ENCODE measurements around the gene DOLK.
"Not testable (repeated sequence)": the region's sequence is repeated elsewhere in the genome, so short reads cannot be mapped to it uniquely, and the experiment has no call there.

Gene DOLK

GRCh38 chr9:128947527-128948301, at the start of gene DOLK, which contains the start of gene NUP188:
Gene DOLK (minus strand): TSS chr9:128947603. CDS start chr9:128947303, 300 bp downstream.
Gene NUP188 (plus strand): TSS chr9:128947699. CDS start chr9:128947720, 21 bp downstream.
- DNase-seq = peak; percentile 87

- DNase-seq = no peak
Measured at GRCh38 chr9:128995791-128996190, 48.4 kb upstream of the DOLK start.

DNA sequence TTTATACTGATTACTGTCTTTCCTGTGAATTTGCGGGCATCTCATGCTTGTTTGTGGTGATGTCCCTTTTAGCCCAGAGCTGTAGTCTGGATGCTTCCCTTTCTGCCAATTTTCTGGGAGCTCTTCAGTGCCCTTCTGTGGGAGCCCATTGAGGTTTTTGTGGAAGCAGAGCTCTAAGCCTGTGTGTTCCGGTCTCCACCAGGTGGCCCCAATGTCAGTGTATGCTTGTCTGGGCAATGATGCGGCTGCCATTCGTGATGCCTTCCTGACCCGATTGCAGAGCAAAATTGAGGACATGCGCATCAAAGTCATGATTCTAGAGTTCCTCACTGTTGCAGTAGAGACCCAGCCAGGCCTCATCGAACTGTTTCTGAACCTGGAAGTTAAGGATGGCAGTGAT, 45.6 kb upstream of the DOLK start:
- no peak for DNase-seq

- DNase-seq = no peak
Measured at GRCh38 chr9:128987805-128988204, 40.4 kb upstream of the DOLK start.

DNA sequence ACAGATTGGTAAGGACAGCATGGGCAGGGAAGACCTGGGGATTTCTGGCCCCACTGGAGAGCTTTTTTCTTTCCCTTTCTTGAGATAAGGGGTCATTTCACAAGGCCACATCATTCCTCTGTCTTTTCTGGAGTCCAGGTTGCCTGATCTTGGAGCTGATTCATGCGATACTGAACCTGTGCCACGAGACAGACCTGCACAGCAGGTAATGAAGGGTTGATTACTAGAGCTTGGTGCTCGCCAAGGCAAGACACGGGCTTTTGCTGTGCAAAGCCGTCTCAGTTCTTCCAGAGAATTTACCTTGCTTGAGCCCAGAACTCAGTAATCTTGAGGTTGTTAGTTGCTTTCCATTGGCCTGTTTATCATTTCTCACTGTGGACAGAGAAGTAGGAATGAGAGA, 39.3 kb upstream of the DOLK start:
- no peak for DNase-seq

DNA sequence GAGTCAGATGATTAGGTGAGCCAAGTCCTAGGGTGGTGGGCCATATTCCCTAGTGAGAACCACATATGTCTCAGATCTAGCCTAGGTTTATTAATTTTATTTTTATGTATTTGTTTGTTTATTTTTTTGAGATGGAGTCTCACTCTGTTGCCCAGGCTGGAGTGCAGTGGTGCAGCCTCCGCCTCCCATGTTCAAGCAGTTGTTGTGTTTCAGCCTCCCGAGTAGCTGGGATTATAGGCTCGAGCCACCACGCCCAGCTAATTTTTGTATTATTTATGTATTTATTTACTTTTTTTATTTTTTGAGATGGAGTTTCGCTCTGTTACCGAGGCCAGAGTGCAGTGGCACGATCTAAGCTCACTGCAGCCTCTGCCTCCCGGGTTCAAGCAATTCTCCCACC, 36.1 kb upstream of the DOLK start:
- DNase-seq = no peak

DNA sequence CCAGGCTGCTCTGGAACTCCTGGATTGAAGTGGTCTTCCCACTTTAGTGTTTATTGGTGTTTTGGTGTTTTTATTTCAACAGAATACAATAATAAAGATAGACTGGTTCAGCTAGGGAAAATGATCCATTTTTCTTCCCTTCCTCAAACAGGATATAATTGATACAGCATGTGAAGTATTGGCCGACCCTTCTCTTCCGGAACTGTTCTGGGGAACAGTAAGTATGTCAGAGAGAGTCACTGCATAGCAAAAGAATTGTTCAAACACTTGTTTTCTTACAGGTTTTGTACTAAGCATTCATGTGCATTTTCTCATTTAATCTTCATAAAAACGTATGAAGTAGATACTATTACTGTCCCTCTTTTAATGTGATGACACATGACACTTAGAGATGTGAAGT, 31.7 kb upstream of the DOLK start:
- DNase-seq = no peak

DNA sequence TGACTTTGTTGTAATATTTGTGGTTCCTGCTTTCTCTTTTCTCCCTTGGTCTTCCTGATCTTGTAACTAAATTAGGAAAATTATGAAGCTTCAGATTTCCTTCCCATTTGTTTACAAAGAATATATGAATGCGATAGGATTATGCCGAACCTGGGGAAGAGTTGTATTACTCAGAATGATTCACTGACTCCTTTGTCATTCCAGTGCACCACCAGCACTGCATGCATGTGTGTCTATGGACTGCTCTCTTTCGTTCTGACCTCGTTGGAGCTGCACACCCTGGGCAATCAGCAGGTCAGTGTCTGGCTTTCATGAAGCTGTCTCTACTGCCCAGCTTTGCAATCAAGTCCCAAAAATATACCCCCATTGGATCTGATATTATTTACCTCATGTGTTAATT, 25.6 kb upstream of the DOLK start:
- DNase-seq = no peak

DNA sequence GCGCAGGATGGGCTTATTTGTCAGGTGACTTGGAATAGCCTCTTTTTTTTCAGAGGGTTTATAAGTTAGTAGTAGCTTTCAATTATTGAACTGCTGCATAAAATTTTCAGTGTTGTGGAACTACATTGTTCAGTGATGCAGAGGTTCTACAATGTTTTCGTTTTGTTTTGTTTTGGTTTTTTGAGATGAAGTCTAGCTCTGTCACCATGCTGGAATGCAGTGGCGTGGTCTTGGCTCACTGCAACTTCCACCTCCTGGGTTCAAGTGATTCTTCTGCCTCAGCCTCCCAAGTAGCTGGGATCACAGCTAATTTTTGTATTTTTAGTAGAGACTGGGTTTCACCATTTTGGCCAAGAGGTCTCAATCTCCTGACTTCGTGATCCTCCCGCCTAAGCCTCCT, 22.1 kb upstream of the DOLK start:
- no peak for DNase-seq

GRCh38 chr9:128961403-128961802, 14.0 kb upstream of the DOLK start:
- not testable (repeated sequence) for DNase-seq

DNA sequence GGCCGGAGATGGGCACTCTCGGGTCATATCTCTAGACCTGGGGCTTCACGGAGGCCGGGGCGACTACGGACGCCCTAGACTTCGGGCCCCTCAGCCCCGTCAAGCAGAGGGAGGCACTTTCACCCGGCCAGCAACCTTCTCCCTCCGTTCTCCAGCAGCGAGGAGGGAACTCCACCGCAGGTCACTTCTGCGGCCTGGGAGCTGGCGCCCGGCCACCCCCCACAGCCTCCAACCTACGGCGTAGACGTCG, 201 bp downstream of the DOLK start:
- no peak for DNase-seq

DNA sequence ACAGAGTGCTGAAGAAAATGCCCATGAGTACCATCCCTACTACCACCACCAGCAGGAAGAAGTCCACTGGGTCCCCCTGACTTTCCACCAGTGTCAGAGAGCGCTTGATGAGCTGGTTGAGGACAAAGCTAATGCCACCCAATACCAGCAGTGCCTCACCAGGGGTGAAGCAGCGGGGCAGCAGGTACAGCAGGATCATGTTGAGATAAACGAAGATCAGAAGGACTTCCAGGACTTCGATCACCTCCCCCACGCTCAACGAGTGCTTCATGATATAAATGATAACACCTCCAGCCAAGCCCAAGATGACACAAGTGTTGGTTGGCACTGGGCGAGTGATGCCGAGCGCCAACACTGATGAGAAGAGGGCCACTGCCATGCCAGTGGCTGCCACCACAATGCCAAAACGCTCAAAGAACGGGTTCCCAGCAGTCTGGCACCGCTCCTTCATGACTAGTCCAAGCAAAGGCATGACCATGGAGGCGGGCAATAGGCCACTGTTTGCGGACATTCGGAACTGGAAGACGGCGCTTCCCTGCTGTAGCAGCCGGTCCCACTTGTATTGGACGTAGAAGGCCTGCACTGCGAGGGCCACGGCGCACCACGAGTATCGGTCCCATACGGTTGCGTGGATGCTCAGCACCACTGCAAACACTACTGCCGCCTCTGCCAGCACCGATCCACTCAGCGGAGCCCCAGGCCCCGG, 679 bp downstream of the DOLK start:
- no peak for DNase-seq

DNA sequence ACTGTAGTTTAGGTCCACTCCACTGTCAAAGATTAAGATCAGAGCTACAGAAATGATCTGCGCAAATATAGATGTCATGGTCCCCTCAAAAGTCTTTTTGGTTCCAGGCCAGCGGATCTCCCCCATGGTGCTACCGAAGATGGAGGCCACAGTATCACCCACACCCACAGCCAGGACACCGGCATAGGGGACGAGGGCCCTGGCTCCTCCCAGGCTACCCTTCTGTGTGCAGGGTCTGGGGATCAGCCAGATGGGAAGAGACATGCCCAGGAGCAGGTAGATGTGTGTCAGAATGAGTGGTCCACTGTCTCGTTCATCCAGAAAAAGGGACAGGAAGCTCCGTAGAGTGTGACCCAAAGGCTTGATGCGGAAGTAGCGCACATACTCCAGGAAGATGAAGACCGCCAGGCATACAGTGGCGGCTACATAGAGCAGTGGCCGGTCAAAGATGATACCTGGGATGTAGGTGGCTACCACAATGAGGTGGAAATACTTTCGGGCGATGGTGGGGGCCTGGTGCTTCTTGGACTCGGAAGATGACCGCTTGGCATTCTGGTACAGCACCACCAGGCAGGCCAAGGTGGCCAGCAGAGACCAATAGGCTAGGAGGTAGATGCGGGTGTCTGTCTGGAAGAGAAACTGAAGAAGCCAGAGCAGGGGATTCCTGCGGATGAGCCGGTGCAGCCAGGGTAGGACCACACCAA, 1.5 kb downstream of the DOLK start:
- DNase-seq = no peak

GRCh38 chr9:128944966-128945365, 2.4 kb downstream of the DOLK start:
- not testable (repeated sequence) for DNase-seq

GRCh38 chr9:128943832-128944620, 3.4 kb downstream of the DOLK start:
- DNase-seq = no peak

DNA sequence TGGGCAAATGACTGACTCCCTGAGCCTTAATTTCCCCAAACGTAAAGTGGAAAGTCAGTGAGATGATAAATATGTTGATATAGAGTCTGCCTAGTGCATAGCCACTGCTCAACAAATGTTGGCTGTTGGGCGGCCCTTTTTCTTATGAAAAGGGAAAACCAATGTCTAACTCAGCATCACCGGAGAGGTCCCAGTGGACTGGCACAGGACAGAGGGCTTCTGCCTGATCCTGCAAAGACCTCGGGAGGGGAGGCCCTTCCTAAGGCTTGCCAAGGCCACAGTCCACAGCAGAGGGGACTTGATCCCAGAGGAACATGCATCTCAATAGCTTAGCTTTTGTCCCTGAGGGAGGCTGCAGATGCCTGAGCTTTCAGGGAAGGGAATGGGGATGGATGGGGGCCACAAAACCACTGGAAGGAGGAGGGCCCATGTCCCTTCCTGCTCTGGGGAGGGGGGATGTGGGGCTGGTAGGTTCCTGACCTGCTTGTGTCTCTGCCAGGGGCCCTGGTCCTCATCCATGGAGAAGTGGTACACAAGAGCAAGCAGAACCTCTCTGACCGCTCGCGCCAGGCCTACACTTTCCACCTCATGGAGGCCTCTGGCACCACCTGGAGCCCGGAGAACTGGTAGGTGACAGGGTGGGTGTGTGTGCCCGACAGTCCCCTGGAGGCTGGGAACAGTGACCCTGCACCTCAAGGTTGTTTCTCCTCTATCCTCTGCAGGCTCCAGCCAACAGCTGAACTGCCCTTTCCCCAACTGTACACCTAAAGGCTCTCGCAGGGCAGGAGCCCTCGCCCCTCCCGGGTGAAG, 6.3 kb downstream of the DOLK start:
- no peak for DNase-seq

DNA sequence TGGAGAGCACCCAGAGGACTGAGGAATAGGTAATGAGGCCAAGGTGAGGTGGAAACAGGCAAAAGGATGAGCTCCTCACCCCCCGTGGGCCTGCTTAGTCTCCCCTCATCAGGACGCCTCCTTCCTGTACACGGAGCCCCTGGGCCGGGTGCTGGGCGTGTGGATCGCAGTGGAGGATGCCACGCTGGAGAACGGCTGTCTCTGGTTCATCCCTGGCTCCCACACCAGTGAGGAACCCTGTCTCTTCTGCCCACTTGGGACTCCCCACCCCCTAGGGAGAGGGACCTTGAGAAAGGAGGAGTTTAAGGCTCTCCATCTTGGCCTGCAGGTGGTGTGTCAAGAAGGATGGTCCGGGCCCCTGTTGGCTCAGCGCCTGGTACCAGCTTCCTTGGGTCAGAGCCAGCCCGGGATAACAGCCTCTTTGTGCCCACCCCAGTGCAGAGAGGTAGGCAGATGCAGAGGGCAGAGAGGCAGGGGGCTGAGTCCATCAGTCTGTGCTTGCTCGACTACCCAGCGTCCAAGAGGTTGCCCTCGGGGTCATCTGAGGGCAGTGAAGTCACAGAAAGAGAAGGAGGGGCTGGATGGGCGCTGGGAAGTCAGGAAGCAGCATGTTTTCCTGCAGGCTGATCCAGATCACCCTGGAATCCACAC, 7.0 kb downstream of the DOLK start:
- DNase-seq = no peak

DNA sequence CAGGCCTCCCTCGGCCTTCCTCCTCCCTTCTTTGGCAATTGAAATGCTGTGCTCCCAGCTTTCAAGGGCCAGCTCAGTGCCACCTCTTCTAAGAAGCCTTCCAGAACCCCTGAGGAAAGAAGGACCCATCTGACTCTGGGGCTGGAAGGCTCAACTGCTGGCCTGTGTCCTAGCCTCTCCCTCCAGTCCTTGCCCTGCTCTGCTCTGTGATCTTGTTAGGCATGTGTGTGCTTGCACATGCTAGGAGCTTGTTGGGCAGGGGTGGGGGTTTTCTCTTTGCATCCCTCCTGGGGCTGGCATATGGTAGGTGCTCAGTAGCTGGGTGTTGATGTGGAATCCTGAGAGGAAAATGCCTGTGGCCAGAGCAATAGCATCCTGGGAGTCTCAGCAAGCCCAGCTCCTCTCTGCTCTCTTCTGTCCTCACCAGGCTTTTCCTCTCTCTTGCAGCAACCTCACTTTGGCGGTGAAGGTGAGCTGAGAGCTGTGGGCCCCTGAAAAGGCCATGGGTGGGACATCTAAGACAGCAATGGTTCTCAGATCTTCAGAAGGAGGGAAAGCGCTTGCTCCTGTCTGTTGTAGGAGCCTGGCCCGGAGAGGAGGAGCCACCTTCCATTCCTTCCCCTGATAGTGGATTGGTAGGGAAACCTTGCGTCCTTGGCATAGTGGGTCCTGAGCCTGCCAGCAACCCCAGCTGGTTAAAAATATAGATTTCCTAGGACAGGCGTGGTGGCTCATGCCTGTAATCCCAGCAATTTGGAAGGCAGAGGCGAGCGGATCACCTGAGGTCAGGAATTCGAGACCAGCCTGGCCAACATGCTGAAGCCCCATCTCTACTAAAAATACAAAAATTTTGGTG, 9.9 kb downstream of the DOLK start:
- DNase-seq = no peak

DNA sequence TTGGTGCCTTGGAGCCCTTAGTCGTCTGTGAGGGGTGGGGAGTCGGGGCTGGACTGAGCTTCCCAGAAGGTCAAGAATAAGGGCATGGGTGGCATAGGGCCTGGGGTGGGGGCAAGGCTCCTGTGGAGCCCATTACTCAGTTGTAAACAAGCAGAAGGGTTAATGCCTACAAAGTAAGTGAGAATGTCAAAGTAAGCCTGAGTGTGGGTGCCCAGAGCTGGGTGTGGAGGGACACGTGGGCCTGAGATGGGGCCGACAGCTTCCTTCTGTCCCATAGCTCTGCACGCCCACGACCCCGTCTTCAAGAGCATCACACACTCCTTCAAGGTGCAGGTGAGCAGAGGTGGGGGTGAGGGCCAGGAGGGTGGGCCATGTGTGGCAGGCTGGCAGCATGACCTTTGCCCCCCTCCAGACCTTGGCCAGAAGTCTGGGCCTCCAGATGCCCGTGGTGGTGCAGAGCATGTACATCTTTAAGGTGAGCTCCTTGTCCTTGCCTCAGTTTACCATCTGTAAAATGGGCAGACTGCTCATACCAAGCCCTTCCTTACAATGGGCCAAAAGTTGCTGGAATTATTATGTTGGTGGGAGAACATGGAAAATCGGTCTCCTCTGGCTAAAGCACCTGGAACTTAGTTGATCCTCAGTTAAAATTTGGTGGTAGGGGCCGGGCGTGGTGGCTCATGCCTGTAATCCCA, 11.1 kb downstream of the DOLK start:
- DNase-seq = no peak

GRCh38 chr9:128933731-128934130, 13.7 kb downstream of the DOLK start:
- no peak for DNase-seq
